GM19239 (cell line): ENCODE data around the gene C8G.

Experiments used
- DNase-seq: peaks from one replicate; pipeline ENCODE4 v3.0.0; 2011; ENCODE audit warnings: low spot score; ENCODE audit not compliant: insufficient read length
- FAIRE-seq: peaks from 2 replicates; lab custom pipeline; 2011; peaks lifted over from hg19 to GRCh38; lab: Jason Lieb, UNC

Gene C8G

DNA sequence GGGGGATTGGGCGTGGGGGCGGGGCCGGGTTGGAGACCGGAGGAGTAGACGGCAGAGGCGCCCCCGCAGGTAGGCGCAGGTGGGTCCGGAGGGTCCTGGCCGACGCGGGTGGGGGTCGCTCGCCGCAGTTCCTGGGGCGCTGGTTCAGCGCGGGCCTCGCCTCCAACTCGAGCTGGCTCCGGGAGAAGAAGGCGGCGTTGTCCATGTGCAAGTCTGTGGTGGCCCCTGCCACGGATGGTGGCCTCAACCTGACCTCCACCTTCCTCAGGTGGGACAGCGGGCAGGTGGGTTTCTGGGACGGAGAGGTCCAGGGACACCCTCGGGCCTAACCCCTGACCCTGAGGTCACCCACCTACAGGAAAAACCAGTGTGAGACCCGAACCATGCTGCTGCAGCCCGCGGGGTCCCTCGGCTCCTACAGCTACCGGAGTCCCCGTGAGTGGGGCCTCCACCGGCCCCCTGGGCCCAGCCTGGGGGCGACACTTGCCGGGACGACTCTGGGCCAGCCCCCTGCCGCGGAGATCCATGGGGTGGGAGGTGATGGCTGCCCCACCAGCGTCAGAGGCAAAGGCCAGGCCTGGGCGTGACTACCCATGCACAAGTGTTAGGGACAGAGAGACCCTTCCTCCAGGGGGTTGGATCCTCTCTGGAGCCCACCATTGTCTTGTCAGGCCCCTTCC lies 34.0 kb downstream of the C8G start:
- DNase-seq: no peak
- FAIRE-seq: no peak

DNA sequence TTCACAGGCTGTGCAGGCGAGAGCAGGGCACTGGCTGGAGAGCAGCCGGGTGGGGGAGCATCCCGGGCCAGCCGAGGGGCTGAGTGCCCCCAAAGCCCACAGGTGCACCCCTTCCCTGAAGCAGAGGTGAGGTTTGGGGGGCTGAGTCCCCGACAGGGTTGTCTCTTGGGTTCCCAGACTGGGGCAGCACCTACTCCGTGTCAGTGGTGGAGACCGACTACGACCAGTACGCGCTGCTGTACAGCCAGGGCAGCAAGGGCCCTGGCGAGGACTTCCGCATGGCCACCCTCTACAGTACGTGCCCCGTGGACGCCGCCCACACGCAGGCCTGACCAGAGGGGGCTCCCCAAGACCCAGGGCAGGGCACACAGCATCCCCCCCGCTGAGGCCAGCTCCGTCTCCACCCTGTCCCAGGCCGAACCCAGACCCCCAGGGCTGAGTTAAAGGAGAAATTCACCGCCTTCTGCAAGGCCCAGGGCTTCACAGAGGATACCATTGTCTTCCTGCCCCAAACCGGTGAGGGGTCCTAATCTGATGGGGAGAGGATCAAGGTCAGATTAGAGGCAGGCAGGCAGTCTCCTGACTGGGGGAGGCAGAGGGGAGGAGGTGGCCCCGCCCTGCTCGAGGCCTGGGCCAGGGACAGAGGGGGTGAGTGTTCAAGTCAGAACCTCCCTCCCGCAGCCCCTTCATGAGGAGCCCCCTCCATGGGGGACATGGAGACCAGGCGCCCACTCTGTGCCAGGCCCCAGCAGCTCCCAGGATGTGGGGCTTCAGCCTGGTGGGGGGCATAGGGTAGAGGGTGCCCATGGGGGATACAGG lies 34.9 kb downstream of the C8G start:
- DNase-seq (no peak), FAIRE-seq (no peak)

DNA sequence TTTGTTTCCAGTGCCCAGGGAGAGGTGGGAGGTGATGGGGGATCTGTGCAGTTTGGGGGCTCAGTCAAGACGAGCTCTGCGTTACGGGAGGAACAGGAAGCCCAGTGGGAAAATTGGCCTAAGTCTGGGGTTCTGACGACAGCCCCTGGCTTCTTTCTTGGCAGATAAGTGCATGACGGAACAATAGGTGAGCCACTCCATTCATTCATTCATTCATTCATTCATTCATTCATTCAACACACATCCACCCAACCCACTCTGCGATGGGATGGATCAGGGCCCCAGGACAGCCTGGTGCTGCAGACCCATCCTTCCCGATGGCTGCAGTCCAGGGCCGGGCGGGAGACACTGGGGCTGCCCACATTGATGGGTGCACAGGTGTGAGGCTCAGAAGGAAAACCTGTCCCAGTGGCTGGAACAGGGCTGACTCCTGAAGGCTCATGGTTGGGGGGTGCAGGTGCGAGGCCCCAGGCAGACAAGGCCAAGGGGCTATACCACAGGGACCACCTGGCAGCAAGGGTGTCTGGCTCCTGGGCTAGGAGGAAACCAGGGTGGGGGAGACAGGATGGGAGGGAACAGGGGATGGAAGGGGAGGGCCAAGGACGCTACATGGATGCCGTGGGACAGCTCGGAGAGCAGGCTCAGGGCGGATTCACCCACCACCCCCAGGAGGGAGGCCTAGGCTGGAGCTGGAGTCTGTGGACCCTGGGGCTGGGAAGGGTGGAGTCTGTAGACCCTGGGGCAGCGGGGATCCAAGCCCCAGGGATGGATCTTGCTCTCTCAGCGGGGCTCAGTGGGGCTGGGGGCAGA lies 35.8 kb downstream of the C8G start:
- FAIRE-seq: no peak

DNA sequence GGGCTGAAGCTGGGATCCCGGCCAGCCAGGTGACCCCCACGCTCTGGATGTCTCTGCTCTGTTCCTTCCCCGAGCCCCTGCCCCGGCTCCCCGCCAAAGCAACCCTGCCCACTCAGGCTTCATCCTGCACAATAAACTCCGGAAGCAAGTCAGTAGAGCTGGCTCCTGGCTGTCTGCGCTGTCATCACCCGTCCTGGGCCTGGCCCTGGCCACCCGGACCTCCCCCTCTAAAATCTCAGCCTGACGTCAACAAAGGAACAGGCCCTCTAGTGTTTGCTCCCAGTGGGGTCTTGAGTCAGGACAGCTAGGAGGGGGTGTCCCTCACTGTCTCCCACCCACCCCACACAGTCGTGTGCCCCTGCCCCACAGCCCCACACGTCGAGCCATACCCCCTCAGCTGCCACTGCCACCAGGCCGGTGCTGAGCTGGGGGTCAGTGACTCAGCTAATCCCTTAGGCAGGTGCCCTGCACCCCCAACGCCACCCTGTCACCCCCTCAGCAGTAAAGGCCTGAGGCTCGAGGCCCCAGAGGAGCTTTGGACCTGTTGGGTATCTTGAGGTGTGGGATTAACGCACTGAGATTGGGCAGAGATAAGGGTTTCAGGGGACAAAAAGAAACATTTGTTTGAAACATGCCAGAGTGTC lies 36.7 kb downstream of the C8G start:
- no peak for FAIRE-seq
- DNase-seq: no peak

More for the DNA sequence above, 35.8 kb downstream of the C8G start:
- no peak for DNase-seq

DNA sequence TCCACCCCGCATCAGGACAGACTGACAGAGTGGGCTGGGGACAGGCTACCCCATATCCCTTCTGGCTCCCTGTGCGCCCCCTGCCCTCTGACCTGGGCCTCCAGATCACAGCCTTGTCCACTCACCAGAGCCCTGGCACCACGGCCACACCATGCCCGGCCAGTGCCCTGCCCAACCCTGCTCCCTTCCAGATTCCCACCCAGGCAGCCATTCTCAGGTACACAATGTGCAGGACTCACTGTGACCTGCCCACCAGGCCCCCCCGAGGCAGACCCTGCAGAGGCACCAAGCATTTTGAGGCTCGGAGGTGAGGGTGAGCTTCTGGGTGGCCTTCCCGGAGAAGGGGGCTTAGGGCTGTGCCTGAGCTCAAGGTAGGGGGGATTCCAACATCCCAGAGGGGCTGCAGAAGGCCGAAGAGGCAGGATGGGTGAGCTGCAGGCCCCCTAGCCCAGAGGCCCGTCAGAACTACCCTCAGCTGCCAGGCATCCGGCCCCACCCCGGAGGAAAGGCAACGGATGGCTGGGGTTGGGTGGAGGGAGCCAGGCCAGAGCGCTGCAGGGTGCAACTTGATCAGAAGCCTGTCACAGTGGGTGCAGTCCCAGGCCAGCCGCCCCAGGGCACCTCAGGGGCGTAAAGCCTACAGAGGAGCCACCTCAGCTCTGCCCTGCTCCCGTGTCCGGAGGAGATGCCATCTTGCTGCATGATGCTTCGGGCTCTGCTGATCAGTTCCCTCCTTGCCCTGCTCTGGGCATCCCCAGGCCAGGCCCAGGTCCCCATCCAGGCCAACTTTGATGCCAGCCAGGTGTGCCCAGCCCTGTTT lies 37.4 kb downstream of the C8G start, which contains the start of gene LCNL1:
TSS of gene LCNL1 (plus strand) at position 762 of the 820 bp plus-strand sequence. CDS start 594 bp downstream, outside the sequence.
- FAIRE-seq: no peak
- DNase-seq: no peak

DNA sequence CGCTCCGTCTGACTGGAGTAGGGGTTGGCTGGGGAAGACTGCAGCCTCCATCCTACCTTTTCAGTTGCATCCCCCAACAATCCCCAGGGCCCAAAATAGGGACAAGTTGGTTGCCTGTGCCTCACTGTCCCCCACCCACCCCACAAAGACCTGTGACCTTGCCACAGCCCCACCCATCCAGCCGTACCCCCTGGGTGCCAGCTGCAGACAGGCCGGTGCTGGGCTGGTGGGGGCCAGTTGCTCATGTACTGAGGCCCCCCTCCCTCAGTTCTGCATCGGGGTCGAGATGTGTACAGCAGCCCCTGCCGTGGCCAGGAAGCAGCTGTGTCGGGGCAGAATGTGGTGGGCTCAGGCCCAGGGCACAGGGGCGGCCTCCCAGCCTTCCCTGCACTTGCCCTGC lies 38.1 kb downstream of the C8G start:
- no peak for DNase-seq

DNA sequence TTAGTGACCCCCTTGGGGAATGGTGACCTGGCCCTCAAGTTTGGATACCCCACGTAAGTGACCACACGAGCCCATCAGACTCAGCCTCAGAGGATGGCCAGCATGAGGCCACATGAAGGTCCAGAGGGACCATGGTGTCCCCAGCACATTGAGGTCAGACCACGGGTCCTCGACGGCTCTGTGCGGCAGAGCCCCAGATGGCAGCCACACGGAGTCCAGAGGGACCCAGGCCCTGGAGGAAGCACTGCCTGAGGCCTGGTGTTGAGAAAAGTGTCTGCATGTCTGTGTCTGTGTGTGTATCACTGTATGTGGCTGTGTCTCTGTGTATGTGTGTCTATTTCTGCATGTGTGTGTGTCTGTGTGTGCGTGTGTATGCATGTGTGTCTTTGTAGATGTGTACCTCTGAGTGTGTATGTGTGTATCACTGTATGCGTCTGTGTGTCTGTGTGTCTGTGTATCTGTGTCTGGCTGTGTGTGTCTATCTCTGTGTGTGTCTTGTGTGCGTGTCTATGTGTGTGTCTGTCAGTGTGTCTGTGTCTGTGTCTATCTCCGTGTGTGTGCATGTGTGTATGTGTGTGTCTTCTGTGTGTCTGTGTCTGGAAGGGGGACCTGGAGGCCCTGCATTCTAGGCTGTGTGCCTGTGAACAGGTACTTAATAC lies 38.7 kb downstream of the C8G start:
- DNase-seq: no peak
- FAIRE-seq: no peak

More for the DNA sequence above, 38.1 kb downstream of the C8G start:
- no peak for FAIRE-seq

DNA sequence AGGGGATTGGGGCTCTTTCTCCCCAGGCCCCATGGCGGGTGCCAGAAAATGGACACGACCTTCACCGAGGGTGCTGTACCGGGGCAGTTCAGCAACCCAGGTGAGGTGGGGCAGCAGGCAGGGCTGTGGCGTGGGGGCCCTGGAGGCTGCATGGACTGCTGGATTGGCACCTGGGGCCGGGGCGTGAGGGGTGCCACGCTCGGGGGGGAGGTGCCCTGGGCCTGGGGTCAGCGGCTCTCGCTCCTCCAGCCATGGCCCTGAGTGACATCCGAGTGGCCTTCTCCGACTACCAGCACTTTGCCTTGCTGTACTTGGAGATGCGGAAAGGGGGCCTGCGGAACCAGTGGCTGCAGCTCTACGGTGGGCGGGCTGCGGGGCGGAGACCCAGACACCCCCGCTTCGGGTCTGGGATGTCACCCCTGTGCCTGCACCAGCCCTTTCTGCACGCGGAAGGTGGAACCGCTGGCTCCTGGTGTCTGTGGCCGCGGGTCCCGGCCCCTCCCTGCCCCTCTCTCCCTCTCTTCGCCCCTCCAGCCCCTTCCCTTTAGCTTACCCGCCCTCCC lies 39.5 kb downstream of the C8G start:
- FAIRE-seq (no peak), DNase-seq (no peak)

DNA sequence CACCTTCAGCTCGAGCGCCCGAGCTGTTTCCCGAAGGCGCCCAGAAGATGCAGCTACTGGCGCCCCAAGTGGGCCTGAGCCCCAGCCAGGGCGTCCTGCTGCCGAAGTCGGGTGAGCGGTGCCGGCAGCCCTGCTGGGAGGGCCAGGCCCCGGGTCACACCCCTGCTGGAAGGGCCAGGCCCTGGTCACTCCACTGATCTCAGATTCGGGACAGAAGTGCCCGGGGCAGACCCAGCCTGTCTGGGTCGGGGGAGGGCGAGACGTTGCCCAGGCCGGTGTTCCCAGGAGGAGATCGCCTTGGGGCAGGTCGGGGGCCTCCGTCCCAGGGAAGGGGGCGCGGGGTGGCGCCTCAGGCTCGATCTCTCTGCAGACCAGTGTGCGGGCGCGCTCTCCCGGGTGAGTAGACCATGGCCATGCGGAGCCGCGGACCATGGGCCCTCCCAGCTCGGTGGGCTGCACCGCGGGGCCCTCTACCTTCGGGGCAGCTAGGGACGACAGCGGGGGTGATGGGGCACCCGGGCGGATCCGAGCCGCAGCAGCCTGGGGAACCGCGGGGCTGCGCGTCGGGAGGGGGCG lies 40.1 kb downstream of the C8G start:
- DNase-seq (no peak), FAIRE-seq (no peak)

DNA sequence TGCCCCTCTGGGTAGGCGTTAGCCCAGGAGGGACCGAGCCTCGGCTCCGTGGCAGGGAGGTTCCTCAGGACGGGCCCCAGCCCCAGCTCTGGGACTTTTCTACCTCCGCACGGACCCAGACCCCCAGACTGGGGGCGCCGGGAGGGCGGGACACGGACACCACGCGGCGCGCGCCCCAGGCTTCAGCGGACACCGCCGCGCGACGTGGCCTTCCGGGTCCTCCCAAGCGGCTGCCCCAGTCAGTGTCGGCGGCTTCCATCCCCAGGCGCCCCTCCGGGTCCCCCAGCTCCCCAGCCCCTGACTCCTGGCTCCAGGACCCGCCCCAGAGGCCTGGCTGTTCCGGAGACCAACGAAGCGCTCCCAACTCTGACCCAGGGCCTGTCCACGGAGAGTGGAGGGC lies 40.8 kb downstream of the C8G start:
- FAIRE-seq: no peak
- DNase-seq: no peak

DNA sequence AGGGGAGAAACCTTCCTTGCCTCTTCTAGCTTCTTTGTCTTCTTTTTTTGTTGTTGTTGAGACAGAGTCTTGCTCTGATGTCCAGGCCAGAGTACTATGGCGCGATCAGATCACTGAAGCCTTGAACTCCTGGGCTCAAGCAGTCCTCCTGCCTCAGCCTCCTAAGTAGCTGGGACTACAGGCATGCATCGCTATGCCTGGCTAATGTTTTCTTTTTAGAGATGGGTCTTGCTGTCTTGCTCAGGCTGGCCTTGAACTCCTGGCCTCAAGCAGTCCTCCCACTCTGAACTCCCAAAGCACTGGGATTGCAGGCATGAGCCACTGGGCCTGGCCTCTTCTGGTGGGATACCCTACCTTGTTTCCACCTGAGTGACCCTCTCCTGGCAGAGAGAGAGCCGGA lies 43.8 kb downstream of the C8G start:
- DNase-seq: no peak
- no peak for FAIRE-seq

DNA sequence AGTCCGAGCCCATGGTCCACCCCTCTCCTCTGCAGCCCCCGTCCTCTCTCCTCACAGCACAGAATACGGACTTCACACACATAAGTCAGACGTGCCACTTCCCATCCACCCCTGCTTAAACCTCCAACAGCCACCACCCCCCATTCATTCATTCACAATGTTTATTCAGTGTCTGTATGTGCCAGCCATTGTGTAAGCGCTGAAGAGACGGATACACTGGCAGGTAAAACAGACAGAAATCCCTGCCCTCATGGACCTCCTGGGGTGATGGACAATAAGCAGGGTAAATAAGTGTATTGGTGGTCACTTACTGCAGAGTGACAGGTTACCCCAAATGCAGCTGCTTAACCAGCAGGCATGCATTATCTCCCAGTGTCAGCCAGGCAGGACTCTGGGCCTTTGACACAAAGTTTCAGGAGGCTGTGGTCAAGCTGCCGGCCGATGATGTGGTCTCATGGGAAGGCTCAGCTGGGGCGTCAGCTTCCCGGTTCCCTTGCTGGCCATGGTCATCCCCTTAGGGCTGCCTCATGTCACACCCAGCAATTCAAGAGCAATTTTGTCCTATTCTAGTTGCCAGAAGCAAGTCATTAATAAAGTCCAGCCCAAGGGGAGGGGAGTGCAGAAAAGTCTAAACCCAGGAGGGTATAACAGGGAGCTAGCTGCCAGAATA lies 45.3 kb downstream of the C8G start:
- FAIRE-seq (no peak), DNase-seq (no peak)

DNA sequence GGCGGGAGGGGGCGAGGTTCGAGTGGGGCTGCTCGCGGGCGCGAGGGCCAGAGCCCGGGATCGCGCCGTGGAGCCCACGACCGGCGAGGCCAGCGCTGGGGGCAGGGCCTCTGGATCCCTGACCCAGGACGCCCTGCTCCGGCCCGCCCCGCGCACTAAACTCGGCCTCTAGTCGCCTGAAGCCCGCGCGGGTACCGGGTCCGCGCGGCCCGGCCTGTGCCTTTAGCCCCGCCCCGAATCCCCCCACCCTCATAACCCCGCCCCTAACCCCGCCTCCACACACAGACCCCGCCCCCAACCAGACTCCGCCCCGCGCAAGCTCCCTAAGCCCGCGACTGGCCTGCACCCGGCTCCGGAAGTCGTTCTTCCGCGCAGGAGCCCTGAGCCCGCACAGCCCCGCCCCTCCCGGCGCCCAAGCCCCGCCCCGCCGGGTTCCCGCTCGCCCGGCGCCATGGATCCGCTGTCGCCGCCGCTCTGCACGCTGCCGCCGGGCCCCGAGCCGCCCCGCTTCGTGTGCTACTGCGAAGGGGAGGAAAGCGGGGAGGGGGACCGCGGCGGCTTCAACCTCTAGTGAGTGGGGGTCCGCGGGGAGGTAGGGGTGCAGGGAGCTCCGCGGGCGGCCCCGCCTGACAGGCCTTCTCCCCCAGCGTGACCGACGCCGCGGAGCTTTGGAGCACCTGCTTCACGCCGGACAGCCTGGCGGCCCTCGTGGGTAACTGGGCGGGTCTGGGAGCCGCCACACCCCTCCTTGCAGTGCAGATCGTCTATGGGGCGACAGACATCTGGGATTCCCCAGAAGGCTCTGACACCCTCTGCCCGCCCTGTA lies 47.2 kb downstream of the C8G start, which contains the start of gene PAXX:
TSS of gene PAXX (plus strand) at position 430 of the 826 bp plus-strand sequence. CDS start at position 452, 22 bp downstream.
- DNase-seq (peak; percentile 100), FAIRE-seq (peak; percentile 95)

DNA sequence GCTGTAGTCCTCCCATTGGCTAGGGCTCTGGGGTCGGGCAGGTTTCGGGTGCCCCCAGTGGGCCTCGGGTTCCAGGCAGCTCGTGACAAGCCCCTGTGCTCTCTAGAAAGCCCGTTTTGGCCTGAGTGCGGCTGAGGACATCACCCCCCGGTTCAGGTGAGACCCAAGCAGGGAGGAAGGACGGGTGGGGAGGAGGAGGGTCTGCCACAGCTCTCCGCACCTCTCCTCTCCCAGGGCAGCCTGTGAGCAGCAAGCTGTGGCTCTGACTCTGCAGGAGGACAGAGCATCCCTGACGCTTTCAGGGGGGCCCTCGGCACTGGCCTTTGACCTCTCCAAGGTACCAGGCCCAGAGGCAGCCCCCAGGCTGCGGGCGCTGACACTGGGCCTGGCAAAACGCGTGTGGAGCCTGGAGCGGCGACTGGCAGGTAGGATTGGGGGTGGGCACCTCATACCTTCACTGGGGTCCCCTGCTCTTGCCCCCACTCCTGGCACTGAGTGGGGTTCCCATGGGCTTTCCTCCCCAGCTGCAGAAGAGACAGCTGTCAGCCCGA lies 47.9 kb downstream of the C8G start:
- no peak for FAIRE-seq

DNA sequence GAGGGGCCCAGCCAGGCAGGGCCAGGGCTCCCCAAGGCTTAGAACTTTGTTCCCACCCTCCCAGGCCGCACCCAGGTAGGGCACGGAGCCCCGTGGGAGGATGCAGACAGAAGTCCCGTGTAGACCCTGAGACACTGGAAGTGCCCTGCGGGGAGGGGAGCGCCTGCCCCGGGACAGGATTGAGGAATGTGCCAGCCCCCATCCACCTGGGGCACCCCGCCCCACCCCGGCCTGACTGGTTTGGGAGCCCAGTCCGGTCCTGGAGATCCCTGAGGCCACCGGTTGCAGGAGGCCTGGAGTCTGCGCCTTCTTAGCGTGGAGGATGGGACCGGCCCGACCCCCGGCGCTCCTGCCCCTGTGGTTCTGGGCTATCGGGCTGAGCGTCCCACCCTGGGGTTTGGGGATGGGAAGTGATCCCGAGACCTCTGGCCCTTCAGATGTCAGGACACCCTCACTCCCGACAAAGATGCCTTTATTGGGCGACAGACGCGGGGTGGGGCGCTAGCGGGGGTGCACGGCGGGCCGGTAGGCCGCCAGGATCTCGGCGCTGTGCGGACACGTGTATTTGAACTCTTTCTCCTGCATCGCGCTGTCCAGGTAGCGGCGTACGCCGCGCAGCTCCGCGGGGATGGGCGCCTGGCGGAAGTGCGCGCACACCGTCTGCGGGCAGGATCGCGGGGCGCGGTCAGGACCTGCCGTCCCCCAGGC lies 49.3 kb downstream of the C8G start:
- DNase-seq (no peak), FAIRE-seq (no peak)

More for the DNA sequence above, 47.9 kb downstream of the C8G start:
- DNase-seq: no peak

DNA sequence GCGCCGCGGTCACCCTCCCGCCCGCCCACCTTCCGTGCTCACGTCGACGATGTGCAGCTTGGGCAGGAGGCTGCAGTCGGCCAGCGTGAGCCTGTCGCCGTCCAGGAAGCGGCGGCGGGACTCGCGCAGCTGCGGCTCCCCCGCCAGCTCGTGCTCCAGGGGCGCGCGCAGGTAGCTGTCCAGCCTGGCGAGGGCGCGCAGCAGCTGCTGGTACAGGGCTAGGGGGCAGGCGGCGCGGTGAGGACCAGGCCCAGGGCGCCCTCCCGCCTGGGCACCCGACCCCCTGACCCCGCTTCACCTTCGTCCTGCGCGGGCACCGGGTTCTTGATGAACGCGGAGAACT lies 49.8 kb downstream of the C8G start:
- DNase-seq (no peak), FAIRE-seq (no peak)
